Suprapubic skin (tissue), 4 donors: ENCODE data around the gene NRP2.

Experiments used
- CTCF ChIP-seq, 2 donors: fragments of 200-600 bp in 1 of 2; fragments of 450-650 bp in 1 of 2; sonication (generic) in 1 of 2; IDR thresholded peaks; one replicate each; pipeline ENCODE4 v1.5.1; 2016 to 2019; ENCODE audit warnings: antibody characterized with exemption in 2 of 2, mild to moderate bottlenecking in 1 of 2, moderate library complexity in 1 of 2
- EP300 ChIP-seq: sonication (generic); formaldehyde crosslinking; IDR thresholded peaks from one replicate; pipeline ENCODE4 v1.6.1; 2017; ENCODE audit warnings: antibody characterized with exemption
- POLR2A ChIP-seq, 2 donors: fragments of 450-650 bp; IDR thresholded peaks; one replicate each; pipeline ENCODE4 v1.6.1; 2017; ENCODE audit warnings: antibody characterized with exemption in 2 of 2, mild to moderate bottlenecking in 2 of 2, moderate library complexity in 2 of 2
- POLR2AphosphoS5 ChIP-seq, 3 donors: sonication (generic); formaldehyde crosslinking; IDR thresholded peaks; one replicate each; pipeline ENCODE4 v1.6.1; 2017; ENCODE audit warnings: antibody characterized with exemption in 3 of 3

- TF ChIP-seq POLR2A (IDR thresholded peaks at IDR 0.05): no peak
- TF ChIP-seq POLR2AphosphoS5 (IDR thresholded peaks at IDR 0.05): no peak
- peak; percentile 66 to 78 for TF ChIP-seq CTCF (IDR thresholded peaks at IDR 0.05)
- TF ChIP-seq EP300: no peak
These were observed 6.3 kb upstream of the NRP2 start for GRCh38 chr2:205675861-205676516.
